NCI-H2171 (cell line): Measurements from ENCODE around the gene GTF2IRD1.
"Not testable (repeated sequence)": the region's sequence is repeated elsewhere in the genome, so short reads cannot be mapped to it uniquely, and the experiment has no call there.

Experiments used
- DNase-seq: peaks from one replicate; lab custom pipeline; 2025; lab: John Stamatoyannopoulos, UW

The GTF2IRD1 gene

DNA sequence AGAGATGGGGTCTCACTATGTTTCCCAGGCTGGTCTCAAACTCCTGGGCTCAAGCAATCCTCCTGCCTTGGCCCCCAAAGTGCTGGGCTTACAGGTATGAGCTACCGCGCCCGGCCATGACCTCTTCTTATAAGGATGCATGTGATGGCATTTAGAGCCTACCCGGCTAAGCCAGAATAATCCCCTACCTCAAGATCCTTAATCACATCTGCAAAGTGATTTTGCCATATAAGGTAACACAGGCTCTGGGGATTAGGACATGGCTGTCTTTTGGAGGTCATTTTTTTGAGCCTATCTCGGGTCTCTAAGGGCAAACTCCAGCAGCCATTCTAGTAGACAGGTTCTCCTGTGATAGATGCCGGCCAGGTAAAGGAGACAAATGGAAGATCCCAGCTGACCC lies 39.6 kb downstream of the GTF2IRD1 start:
- no peak for DNase-seq

DNA sequence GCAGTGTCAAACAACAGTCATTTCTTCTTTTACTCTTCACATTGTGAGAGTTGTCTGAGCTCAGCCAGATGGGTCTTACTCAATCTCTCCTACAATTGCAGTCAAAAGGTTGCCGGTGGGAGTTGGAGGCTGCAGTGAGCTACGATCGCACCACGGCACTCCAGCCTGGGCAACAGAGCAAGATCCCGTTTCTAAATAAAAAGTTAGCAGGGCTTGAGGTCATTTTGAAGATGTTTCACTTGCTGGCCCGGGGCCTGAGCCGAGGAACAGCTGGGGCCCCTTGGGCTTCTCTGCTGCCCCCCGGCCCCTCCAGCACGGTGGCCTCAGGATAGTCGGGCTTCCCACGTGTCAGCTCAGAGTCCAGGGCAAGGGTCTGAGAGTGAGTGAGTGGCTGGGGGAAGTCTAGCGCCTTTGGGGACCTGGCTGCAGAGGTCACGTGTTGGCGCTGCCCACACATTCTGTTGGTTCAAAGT lies 40.4 kb downstream of the GTF2IRD1 start:
- no peak for DNase-seq

DNA sequence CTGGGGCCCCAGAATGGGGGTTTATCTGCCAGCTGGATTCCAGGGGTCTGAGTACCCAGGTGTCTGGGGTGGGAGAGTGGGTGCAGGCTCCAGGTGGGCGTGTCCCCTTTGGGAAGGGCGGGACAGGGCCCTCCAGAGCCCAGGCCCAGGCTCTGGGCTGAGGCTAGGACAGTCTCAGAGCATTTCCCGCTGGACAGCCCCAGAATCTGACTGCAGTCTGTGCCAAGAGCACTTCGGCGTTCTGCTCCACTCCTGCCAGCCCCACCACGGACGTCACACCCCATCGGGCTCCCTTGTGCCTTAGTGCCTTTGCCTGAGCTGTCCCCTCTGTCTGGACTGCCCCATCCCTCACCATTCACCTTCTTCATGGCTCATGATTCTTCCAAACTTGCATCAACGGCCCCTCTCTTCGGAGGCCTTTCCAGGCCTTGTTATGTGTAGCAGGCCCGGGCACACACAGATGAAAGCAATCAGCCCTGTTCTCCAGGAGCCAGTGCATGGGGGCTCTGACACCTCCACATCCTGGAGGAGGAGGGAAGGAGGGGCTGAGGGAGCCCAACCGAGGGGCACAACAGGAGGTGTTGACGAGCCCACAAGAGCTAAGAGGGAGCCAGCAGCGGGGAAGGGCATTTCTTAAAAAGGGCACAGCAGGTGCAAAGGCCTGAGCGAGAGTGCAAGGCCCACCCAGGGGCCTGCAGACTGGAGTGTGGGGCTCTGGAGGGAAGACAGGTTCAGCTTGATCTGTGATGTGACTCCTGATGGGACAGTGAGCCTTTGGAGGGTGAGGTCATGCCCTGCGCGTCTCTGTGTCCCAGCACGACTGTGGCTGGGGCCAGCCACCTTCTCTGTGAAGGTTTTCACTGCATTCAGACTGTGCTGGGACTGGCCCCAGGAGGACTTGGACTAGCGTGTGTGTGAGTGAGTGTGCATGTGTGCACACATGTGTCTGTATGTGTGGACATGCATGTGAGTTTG lies 41.7 kb downstream of the GTF2IRD1 start:
- DNase-seq: no peak

DNA sequence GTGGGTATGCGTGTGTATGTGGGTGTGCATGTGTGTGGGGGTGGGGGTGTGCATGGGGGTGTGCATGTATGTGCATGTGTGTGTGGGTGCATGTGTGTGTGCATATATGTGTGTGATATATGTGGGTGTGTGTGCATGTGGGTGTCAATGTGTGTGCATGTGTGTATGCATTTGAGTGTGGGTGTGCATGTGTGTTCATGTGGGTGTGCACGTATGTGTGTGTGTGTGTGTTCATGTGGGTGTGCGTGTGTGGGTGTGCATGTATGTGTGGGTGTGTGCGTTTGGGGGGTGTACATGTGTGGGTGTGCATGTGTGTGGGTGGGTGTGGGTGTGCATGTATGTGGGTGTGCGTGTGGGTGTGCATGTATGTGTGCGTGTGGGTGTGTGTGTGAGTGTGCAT lies 42.6 kb downstream of the GTF2IRD1 start:
- no peak for DNase-seq

DNA sequence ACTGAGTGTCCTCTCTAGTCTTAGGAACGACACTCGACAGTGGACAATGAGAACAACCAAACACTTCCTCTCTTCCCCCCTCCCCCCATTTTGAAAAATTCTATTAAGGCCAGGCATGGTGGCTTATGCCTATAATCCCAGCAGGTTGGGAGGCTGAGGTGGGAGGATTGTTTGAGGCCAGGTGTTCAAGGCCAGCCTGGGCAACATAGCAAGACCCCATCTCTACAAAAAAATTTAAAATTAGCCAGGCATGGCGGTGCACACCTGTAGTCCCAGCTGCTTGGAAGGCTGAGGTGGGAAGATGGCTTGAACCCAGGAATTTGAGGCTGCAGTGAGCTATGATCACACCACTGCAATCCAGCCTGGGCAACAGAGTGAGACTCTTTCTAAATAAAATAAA lies 43.1 kb downstream of the GTF2IRD1 start:
- not testable (repeated sequence) for DNase-seq

DNA sequence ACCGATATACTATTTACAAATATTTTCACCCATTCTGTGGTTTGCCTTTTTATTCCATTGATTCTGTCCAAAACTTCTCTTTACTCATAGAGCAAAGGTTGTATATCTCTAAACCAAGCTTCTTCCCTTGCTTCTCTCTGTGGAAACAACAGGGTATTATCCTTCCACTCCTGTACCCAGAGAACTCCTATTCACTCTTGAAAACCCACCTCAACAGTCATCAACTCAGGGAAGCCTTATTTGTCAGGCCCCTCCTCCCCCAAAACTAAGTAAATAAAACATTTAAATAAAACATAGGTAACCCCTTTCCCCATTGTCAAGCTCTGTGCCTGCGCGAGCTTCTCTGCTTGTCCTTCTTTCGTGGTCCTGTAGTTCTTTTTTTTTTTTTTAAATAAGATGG lies 44.6 kb downstream of the GTF2IRD1 start:
- DNase-seq: no peak

DNA sequence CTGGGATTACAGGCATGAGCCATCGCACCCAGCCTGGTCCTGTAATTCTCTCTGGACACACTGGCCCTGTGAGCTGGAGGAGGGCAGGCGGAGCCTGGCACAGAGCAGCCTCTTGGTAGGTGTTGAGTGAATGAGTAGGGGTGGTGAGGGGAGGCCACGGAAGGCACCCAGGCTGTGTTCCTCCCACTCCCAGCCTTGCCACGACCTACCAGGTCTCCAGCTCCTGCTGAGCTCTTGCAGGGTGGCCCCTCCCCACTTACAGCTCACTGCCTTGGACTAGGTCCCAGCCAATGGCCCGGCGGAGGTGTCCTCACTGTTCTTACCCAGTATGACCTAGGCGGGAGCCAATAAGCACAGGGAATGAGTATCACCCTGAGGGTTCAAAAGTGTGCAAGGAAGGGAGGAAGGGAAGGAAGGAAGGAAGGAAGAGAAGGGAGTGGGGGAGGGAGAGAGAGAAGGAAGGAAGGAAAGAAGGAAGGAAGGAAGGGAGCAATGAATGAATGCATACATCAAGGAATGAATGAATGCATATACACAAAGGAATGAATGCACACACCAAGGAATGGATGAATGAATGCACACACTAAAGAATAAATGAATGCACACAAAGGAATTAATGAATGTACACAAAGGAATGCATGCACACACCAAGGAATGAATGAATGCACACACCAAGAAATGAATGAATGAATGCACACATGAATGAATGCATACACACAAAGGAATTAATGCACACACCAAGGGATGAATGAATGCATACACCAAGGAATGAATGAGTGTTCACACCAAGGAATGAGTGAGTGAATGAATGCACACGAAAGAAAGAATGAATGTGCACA lies 45.5 kb downstream of the GTF2IRD1 start:
- no peak for DNase-seq

DNA sequence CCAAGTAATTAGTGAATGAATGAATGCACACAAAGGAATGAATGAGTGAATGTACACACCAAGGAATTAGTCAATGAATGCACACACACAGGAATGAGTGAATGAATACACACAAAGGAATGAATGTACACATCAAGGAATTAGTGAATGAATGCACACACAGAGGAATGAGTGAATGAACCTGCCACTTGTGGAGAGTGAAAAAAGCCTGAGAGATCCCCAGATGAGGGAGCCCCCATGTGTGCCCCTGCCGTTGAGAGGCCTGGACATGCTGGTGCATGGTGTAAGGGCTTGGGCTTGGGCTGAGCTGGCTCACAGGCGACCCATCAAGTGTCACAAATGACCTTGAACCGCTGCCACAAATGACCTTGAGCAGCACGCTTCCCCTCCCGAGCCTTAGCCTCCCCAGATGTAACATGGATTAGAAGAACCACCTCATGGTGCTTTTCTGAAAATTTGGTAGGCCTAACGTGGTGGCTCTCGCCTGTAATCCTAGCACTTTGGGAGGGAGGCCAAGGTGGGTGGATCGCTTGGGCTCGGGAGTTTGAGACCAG lies 46.2 kb downstream of the GTF2IRD1 start:
- no peak for DNase-seq

DNA sequence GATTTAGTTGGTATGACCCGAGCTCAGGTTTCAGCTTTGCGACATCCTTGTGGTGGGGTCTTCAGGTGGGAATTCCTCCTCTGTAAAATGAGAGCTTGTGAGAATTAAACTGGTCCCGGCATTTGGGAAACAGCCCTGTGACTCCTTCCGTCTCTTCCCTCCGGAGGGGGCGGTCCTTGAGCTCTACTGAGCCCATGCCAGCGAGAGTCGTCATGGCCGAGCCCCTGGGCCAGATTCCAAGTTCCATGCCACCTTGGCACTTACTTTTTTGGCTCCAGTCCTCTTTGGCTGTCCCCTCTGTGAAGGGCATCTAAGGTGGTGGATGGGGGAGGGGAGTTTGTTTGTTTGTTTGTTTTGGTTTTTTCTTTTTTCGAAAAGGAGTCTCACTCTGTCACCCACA lies 47.6 kb downstream of the GTF2IRD1 start:
- DNase-seq: no peak

DNA sequence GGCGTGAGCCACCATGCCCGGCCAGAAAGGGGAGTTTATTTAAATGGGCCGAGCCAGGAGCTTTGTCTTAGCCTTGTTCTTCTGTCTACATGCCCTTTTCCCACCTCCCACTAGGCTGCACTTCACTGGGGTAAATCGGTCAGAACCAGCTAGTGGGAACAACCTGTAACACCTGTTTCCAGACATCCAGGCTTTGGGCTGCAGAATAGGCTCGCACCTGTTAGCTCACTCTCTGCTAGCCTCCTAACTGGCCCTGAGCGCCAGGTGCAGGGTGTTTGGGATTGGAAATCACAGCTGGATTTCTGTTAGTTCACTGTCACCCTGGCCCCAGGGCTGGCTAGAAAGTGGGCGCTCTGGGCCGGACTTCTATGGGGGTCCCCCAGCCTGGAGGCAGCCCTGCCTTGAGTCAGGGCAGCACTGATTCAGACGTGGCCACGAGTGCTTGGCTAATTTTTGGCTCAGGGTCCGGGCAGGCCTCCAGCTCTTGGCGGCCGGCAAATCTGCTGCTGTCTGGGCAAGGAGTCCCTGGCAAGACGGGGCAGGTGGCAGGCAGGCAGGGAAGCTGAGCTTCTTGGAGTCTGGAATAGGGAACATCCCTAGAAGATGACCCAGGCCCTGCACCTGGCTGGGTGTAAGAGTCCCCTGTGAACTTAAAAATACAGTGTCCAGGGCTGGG lies 48.6 kb downstream of the GTF2IRD1 start:
- DNase-seq: no peak

DNA sequence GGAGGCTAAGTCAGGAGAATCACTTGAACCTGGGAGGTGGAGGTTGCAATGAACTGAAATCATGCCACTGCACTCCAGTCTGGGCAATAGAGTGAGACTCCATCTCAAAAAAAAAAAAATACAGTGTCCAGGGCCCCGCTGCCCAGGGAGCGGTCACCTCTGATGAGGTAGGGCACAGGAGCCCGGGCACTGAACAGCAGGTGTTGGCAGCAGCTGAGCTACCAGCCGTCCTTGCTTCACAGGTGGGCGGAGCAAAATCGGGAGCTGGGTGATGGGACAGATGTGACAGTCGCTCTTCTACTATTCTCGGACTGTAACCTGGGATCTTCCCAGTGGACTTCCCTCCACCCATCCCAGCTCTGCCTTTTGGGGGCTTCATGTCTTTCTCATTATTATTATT lies 49.4 kb downstream of the GTF2IRD1 start:
- DNase-seq: no peak

DNA sequence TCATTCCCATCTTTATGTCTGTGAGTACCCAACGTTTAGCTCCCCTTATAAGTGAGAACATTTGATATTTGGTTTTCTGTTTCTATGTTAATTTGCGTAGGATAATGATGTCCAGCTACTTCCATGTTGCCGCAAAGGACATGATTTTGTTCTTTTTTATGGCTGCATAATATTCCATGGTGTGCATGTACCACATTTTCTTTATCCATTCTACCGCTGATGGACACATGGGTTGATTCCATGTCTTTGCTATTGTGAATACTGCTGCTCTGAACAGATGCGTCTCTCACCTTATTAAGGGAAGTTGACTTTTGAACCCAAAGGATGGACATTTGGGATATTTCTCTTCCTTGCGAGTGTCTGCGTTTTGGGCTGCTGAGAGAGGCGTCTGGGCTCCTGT lies 50.2 kb downstream of the GTF2IRD1 start:
- no peak for DNase-seq

DNA sequence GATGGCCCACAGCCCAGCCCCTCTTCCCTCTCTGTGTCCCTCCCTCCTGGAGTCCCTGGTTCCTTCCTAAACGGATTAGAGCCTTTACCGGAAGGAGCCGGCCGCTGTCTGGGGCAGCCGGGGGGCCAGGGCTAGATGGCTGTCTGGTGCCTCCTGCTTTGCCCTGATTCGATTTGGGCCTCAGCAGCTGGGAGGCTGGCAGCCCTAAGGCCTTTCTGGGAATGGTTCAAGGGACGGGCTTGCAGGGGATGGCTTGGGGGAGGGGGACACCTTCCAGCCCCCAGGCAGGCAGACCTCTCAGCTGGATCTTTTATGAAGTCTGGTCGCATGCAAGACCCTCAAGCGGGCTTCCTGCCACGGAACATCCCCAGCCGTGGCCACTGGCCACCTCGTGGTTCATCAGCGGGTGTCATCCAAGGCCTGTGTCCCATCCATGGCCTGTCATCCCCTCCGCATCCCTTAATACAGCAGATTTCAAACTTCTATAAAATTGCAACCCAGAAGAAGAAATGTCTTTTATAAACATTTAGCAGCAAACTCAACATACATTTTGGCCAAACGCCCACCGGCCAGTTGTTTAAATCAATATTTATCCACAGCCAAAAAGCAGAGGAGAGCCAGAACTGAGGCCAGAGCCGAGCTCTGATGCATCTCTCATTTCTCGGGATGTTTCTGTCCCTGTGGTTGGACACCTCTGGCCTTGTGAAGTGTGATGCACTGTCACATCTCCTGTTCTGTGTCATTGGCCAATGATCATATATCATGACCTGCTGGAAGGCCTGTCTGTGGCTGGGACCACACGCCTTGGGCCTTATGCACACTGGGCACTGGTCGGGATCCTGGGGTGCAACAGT lies 52.0 kb downstream of the GTF2IRD1 start:
- DNase-seq: no peak

DNA sequence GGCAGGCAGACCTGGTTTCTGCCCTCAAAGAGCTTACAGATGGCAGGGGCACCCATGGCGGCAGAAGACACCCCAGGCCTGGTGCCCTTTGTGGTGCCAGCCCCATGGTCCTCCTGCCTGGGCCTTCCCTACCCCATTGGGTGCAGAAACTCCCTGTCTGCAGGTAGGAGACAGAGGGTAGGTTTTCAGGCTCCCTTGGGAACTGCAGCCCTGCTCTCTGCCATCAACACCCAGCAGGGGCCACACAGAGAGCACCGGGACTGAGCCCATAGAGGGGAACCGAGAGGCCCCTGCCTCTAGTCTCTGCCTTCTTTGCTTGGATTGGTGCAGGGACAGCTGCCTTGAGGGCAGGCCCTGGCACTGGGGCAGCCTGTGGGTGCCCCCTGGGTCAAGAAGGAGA lies 52.6 kb downstream of the GTF2IRD1 start:
- no peak for DNase-seq

DNA sequence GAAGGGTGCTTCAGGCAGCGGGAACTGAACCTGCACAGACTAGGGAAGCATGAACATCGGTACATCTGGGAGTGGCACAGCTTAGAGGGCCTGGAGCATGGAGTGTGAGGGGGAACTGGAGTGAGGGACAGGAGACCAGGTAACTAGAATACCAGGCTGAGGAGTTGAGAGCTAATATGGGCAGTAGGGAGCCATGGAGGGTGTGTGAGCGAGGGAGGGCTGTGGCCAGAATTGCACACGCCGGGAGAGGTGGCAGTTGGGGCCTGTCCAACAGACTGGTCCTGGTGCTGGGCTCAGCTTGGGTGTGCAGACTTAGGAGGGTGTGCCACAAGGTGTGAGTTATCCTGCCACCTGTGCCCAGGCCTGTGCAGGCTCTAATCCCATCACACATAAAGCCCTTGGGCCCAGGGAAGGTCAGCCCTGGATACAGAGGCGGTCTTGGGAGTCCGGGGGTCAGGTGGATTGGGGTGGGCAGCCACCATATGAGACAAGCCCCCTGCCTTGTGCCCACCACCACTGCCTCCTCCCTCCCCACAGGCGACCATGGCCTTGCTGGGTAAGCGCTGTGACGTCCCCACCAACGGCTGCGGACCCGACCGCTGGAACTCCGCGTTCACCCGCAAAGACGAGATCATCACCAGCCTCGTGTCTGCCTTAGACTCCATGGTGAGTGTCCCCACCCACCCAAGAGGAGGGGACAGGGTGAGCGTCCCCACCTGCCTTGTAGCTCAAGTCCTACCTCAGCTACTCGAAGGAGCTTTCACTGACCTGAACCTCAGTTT lies 54.0 kb downstream of the GTF2IRD1 start:
- DNase-seq: no peak

DNA sequence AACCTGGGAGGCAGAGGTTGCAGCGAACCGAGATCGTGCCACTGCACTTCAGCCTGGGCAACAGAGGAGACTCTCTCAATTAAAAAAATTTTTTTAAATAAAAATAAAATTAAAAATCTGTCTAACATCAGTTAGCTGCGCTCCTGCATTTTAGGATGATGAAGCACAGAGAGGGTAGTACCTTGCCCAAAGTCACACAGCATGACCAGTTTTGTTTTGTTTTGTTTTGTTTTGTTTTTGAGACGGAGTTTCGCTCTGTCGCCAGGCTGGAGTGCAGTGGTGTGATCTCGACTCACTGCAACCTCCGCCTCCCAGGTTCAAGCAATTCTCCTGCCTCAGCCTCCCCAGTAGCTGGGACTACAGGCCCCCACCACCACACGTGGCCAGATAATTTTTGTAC lies 55.7 kb downstream of the GTF2IRD1 start:
- not testable (repeated sequence) for DNase-seq

DNA sequence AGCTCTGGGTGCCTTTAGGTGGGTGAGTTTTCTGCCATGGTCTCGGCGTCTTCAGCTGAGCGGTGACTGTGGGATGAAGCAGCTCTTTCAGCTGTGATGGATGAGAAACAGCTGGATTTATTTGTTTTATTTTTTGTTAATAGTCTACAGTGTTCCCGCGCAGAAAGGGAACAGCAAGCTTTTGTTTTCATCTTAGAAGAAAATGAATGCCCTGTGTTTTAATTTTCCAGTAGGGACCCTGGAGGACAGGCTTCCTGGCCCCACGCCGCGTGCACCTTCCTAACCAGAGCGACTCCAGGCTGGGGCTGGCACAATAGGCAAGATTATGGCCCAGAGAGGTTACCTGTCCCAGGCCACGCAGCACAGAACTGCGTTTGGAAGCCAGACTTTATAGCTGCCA lies 57.6 kb downstream of the GTF2IRD1 start:
- no peak for DNase-seq

DNA sequence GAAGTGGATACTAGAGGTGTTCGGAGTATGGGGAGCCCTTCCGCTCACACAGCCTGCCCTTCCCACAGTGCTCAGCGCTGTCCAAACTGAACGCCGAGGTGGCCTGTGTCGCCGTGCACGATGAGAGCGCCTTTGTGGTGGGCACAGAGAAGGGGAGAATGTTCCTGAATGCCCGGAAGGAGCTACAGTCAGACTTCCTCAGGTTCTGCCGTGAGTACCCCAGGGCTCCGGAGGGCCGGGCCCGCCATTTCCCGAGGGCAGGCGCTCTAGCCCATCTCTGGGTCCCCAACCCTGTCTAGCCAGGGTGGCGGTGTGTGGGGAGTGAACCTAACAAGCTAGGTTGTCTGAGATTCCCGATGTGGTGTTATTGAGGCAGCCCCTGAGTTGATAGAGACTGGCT lies 59.1 kb downstream of the GTF2IRD1 start:
- no peak for DNase-seq

DNA sequence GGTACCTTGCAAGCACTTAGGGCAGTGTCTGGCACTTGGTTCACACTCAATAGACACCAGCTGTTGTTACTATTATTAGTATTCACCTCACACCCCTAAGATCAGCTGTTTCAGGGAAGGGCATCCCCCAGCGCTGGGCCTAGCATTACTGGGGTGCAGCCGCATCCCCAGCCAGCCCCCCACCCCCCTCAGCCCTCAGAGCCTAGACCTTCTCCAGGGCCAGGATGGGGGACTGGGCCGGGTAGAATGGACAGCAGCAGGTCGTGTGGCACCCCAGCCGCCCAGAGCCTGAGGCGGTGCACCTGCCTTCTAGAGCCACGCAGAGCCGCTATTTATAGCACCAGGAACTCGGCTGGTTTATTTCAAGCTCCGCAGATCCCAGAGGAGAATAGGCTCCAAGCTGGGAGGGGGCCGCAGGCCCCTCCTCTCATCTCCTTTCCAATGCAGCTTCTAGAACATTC lies 60.5 kb downstream of the GTF2IRD1 start:
- DNase-seq: no peak

DNA sequence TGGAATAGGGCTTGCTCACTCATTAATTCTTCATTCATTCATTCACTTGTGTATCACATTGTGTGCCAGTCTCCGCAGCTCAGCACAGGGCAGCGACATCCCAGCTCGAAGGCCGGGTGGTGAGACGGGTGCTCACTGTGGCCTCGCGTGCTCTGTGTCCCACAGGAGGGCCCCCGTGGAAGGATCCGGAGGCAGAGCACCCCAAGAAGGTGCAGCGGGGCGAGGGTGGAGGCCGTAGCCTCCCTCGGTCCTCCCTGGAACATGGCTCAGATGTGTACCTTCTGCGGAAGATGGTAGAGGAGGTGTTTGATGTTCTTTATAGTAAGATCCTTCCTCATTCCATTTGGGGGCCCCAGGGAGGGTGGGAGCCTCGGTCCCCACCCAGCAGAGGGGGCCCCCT lies 61.6 kb downstream of the GTF2IRD1 start:
- DNase-seq: no peak
